Nephron progenitor cell (in vitro differentiated cells): ENCODE measurements around the gene MAST4.

Experiments used
- DNase-seq: peaks from one replicate; pipeline ENCODE4 v3.0.0; 2021
- H3K27ac Mint-ChIP-seq: 2 replicates; pipeline ENCODE4 v1.8.0; 2021; ENCODE audit warnings: mild to moderate bottlenecking, moderate library complexity, mixed read lengths
- H3K27me3 Mint-ChIP-seq: 2 replicates; pipeline ENCODE4 v1.8.0; 2021; ENCODE audit warnings: mild to moderate bottlenecking, low read depth, mixed read lengths; ENCODE audit not compliant: poor library complexity
- H3K36me3 Mint-ChIP-seq: 2 replicates; pipeline ENCODE4 v1.8.0; 2021; ENCODE audit warnings: low read depth, mixed read lengths
- H3K4me1 Mint-ChIP-seq: 2 replicates; pipeline ENCODE4 v1.8.0; 2021; ENCODE audit warnings: mixed read lengths
- H3K4me3 Mint-ChIP-seq: 2 replicates; pipeline ENCODE4 v1.8.0; 2021; ENCODE audit warnings: mild to moderate bottlenecking, moderate library complexity, mixed read lengths
- H3K9me3 Mint-ChIP-seq: 2 replicates; pipeline ENCODE4 v1.8.0; 2021; ENCODE audit warnings: mild to moderate bottlenecking, moderate library complexity, mixed read lengths
- CTCF ChIP-seq: fragments of 200-600 bp; sonication (generic); IDR thresholded peaks from 2 replicates; pipeline ENCODE4 v1.5.0; 2021; ENCODE audit warnings: antibody characterized with exemption

The MAST4 gene

DNA sequence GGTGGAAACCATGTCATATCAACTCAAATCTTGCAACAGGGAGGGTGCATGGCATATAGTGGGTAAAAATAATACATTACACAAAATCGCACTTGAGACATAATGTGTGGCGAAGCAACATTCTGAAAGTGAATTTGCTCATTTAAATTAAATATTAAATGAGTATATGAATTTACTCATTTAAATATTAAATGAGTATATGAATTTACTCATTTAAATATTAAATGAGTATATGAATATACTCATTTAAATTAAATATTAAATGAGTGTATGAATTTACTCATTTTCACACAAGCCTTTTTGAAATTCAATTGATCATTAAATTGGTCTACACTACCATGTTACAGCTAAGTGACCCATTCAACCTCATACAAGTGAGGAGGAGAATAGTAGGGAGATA is 10.5 kb downstream of the MAST4 start:
- no peak for TF ChIP-seq CTCF
- Mint-ChIP-seq H3K4me3 (no peak overlapping the region), H3K9me3 (no peaks in the 10 kb centered on the region)

DNA sequence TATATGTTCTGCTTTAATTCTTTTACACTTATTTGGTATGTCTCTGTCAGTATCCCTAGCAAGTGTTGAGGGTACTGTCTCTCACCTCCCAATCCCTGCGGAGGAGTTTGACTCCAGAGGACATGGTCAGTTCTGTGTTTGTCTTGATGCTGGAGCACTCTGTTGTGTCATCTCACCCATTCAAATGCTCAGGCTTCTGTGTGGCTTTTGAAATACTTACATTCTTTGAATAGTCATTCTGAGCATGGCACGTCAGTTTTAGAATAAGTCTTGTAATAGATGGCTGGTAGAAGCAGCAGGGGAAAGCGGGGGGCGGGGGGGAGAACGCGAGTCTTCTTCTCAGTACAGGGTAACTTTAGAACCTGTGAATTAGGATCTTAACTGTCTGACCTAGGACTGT is 12.3 kb downstream of the MAST4 start:
- Mint-ChIP-seq H3K36me3 (no peaks in the 10 kb centered on the region), H3K27ac (no peak overlapping the region), H3K4me1 (peaks cover 17% of the 10 kb centered on the region), H3K9me3 (no peaks in the 10 kb centered on the region), H3K4me3 (no peak overlapping the region), H3K27me3 (peaks cover 15% of the 10 kb centered on the region)
- no peak for TF ChIP-seq CTCF
- no peak for DNase-seq

More for the DNA sequence above, 10.5 kb downstream of the MAST4 start:
- Mint-ChIP-seq H3K27ac (no peak overlapping the region), H3K36me3 (no peaks in the 10 kb centered on the region), H3K27me3 (peaks cover 18% of the 10 kb centered on the region), H3K4me1 (peaks cover 7% of the 10 kb centered on the region)
- no peak for DNase-seq

DNA sequence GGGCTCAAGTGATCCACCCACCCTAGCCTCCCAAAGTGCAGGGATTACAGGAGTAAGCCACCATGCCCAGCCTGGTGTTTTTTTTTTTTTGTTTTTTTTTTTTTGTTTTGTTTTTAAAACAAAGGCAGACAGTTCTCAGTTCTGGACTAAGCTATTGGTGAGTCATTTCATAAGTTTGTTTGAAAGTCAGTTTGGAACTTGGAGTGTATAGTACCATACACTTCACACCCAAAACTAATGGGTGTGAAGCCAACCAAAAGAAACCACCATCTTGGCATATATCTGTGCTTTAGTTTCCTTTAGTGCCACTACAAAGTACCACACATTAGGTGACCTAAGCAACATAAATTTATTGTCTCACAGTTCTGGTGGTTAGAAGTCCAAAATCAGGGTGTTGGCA is 13.4 kb downstream of the MAST4 start:
- peaks cover 21% of the 10 kb centered on the region for H3K4me1 Mint-ChIP-seq
- no peak overlapping the region for H3K27ac Mint-ChIP-seq
- H3K9me3 Mint-ChIP-seq: no peaks in the 10 kb centered on the region

DNA sequence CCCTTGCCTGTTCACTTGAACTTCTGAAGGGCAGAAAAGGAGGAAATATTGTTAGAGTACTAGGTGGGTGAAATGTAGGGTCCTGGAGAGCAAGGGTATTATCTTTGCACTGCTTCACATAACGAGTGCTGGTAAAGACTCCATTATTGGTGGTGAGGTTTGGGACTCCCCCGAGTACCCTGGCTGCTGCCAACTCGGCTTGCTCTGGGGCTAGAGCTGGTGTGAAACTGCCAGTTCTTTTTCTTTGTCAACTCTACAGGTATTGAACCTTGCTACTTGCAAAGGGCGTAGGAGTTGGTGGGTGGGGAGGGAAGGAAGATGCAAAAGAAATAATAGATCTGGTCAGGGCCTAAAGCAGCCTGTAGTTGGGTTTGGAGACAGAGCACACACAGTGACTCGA is 16.0 kb downstream of the MAST4 start:
- Mint-ChIP-seq H3K9me3 (no peaks in the 10 kb centered on the region), H3K27ac (no peak overlapping the region), H3K36me3 (no peaks in the 10 kb centered on the region), H3K4me3 (no peak overlapping the region), H3K4me1 (peaks cover 27% of the 10 kb centered on the region), H3K27me3 (peaks cover 12% of the 10 kb centered on the region)
- TF ChIP-seq CTCF: no peak
- DNase-seq: no peak

More for the DNA sequence above, 13.4 kb downstream of the MAST4 start:
- DNase-seq: no peak
- Mint-ChIP-seq H3K4me3 (no peak overlapping the region), H3K27me3 (peaks cover 8% of the 10 kb centered on the region), H3K36me3 (no peaks in the 10 kb centered on the region)
- TF ChIP-seq CTCF: no peak

GRCh38 chr5:66615136-66615535 is 18.9 kb downstream of the MAST4 start:
- TF ChIP-seq CTCF: no peak
- H3K9me3 Mint-ChIP-seq: no peaks in the 10 kb centered on the region
- peaks cover 4% of the 10 kb centered on the region for H3K27me3 Mint-ChIP-seq
- peak overlapping the region; percentile 81 for H3K27ac Mint-ChIP-seq
- H3K4me3 Mint-ChIP-seq: no peak overlapping the region
- H3K36me3 Mint-ChIP-seq: no peaks in the 10 kb centered on the region
- H3K4me1 Mint-ChIP-seq: peaks cover 27% of the 10 kb centered on the region
- no peak for DNase-seq

- Mint-ChIP-seq H3K27me3 (peaks cover 4% of the 10 kb centered on the region), H3K4me3 (no peak overlapping the region), H3K4me1 (peaks cover 27% of the 10 kb centered on the region), H3K9me3 (no peaks in the 10 kb centered on the region), H3K36me3 (no peaks in the 10 kb centered on the region), H3K27ac (no peak overlapping the region)
- DNase-seq: no peak
- TF ChIP-seq CTCF: no peak
These were observed 19.7 kb downstream of the MAST4 start for GRCh38 chr5:66615894-66616293.
